Thyroid gland (tissue), 4 donors: ENCODE measurements around the gene AGTRAP. TPM values are rescaled to one million over a fixed set of nuclear protein-coding genes. Genes with fewer than 3 reads are reported as not detected.

Source experiments
- DNase-seq, 2 donors: peaks; one replicate each; pipeline ENCODE4 v3.0.0-alpha.2; 2019
- H3K27ac ChIP-seq, 3 donors: fragments of 200-600 bp; sonication (generic); 1 replicate in 2 of 3; 2 replicates in 1 of 3; pipeline ENCODE4 v1.5.1; 2016 to 2019; ENCODE audit warnings: mild to moderate bottlenecking in 1 of 3, moderate library complexity in 1 of 3
- H3K27me3 ChIP-seq: fragments of 200-600 bp; sonication (generic); one replicate; pipeline ENCODE4 v1.5.1; 2019
- H3K36me3 ChIP-seq, 2 donors: fragments of 200-600 bp; sonication (generic); one replicate each; pipeline ENCODE4 v1.5.1; 2016 to 2019
- H3K4me1 ChIP-seq, 2 donors: fragments of 200-600 bp; sonication (generic); one replicate each; pipeline ENCODE4 v1.5.1; 2017 to 2019
- H3K4me3 ChIP-seq, 3 donors: fragments of 200-600 bp; sonication (generic); replicated peaks in 1 of 3; 1 replicate in 2 of 3; 2 replicates in 1 of 3; pipeline ENCODE4 v1.5.1; 2016; ENCODE audit warnings: mild to moderate bottlenecking in 1 of 3
- H3K9me3 ChIP-seq: fragments of 200-600 bp; sonication (generic); one replicate; pipeline ENCODE4 v1.5.1; 2017
- CTCF ChIP-seq, 6 experiments: fragments of 200-600 bp in 3 of 6; fragments of 450-650 bp in 3 of 6; sonication (generic) in 3 of 6; IDR thresholded peaks; one replicate each; pipeline ENCODE4 v1.5.1; 2016 to 2019; ENCODE audit warnings: antibody characterized with exemption in 6 of 6, mild to moderate bottlenecking in 2 of 6, inconsistent platforms in 1 of 6, moderate library complexity in 1 of 6
- POLR2A ChIP-seq, 2 donors: fragments of 450-650 bp; IDR thresholded peaks; one replicate each; pipeline ENCODE4 v1.6.1; 2017; ENCODE audit warnings: antibody characterized with exemption in 2 of 2, mild to moderate bottlenecking in 2 of 2, moderate library complexity in 1 of 2
- WGBS, 2 donors: methylation state at CpG; one replicate each; pipeline ENCODE4 v1.1.5; 2017; 5-methylcytosine and 5-hydroxymethylcytosine counted together
- intact Hi-C: fragments of 100-400 bp; cut with DNase I; formaldehyde crosslinking; loops from one replicate; pipeline ENCODE4 v1.15.1; 2023
- total RNA-seq, 4 donors: library from RNA; depleted of rRNA; stranded (reverse); fragments of >200 nt; gene quantifications; one replicate each; pipeline ENCODE4 v1.2.3, GENCODE V29; 2016

Gene AGTRAP
- total RNA-seq, 4 donors from 2014 or later = 35.6 to 72.4 (median 63.6) TPM

- Histone ChIP-seq H3K9me3 (no peaks in the 10 kb centered on the region), H3K27ac (no peak overlapping the region), H3K4me3 (peak overlapping the region in 1 of 3 donors; percentile 17), H3K4me1 (peaks cover 0 to 22% of the 10 kb centered on the region in 2 donors), H3K27me3 (peaks cover 16% of the 10 kb centered on the region), H3K36me3 (no peaks in the 10 kb centered on the region)
- no peak for DNase-seq
- intact Hi-C loops = no loop called here
- 5 to 9% methylated on average over 34 to 39 of the region's 64 CpGs for WGBS, 2 donors
- TF ChIP-seq POLR2A (IDR thresholded peaks at IDR 0.05) (no peak), CTCF (IDR thresholded peaks at IDR 0.05) (no peak)
Observed at GRCh38 chr1:11691928-11692711, 43.8 kb upstream of the AGTRAP start.

- WGBS, 2 donors = 29 to 36% methylated on average over 6 of the region's 6 CpGs
- no peaks in the 10 kb centered on the region for H3K36me3 ChIP-seq
- H3K27me3 ChIP-seq = peaks cover 16% of the 10 kb centered on the region
- no peaks in the 10 kb centered on the region for H3K9me3 ChIP-seq
- H3K27ac ChIP-seq = no peak overlapping the region
- peaks cover 0 to 22% of the 10 kb centered on the region in 2 donors for H3K4me1 ChIP-seq
- no peak for DNase-seq
- TF ChIP-seq POLR2A (IDR thresholded peaks at IDR 0.05) (no peak), CTCF (IDR thresholded peaks at IDR 0.05) (no peak)
- H3K4me3 ChIP-seq = no peak overlapping the region
- intact Hi-C loops = no loop called here
Observed at GRCh38 chr1:11693024-11693590, 42.8 kb upstream of the AGTRAP start.

GRCh38 chr1:11693917-11694316 lies 42.0 kb upstream of the AGTRAP start:
- peaks cover 0 to 22% of the 10 kb centered on the region in 2 donors for H3K4me1 ChIP-seq
- peaks cover 16% of the 10 kb centered on the region for H3K27me3 ChIP-seq
- H3K9me3 ChIP-seq = no peaks in the 10 kb centered on the region
- no peak overlapping the region for H3K27ac ChIP-seq
- WGBS, 2 donors = 68 to 70% methylated on average over 5 of the region's 5 CpGs
- intact Hi-C loops = no loop called here
- DNase-seq = no peak
- H3K4me3 ChIP-seq = no peak overlapping the region
- H3K36me3 ChIP-seq = no peaks in the 10 kb centered on the region
- TF ChIP-seq POLR2A (IDR thresholded peaks at IDR 0.05) (no peak), CTCF (IDR thresholded peaks at IDR 0.05) (no peak)

- Histone ChIP-seq H3K36me3 (no peaks in the 10 kb centered on the region), H3K9me3 (no peaks in the 10 kb centered on the region), H3K4me1 (peaks cover 0 to 13% of the 10 kb centered on the region in 2 donors), H3K4me3 (no peak overlapping the region), H3K27ac (no peak overlapping the region), H3K27me3 (peaks cover 2% of the 10 kb centered on the region)
- no peak for DNase-seq
- 77 to 82% methylated on average over 6 of the region's 6 CpGs for WGBS, 2 donors
- no peak for TF ChIP-seq POLR2A (IDR thresholded peaks at IDR 0.05)
- TF ChIP-seq CTCF (IDR thresholded peaks at IDR 0.05) = no peak
- intact Hi-C loops = no loop called here
Observed at GRCh38 chr1:11695861-11696260, 40.1 kb upstream of the AGTRAP start.
